Measurements from ENCODE around the gene ASTN2.

DNA sequence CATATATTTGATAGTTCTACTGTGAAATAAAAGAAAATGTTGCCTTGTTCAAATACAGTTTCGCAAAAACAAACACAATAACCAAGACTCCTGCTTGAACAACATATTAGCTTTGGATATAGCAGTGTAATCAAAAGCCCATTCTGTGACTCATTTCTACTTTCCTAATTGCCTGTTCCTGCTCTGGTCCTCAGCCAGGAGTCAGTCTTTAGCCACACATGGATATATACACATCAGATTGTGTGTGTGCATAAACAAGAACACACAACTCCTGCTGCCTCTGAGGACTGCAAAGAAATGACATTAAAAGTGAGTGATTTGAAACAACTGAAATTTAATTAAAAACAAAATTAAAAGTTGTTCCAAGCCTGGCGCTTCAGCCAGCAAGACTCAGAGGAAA is 393.0 kb downstream of the ASTN2 start:
- TF ChIP-seq GATA1 (IDR thresholded peaks at IDR 0.05; ENCODE audit: low read depth, low read length) (no peak), POLR2A (IDR thresholded peaks at IDR 0.05; ENCODE audit: low read length) (no peak)

All from erythroblast (primary cell).